Testis (tissue), 3 donors: ENCODE results near the gene FOXP4. TPM values are rescaled to one million over a fixed set of nuclear protein-coding genes. Genes with fewer than 3 reads are reported as not detected.

Experiments
- DNase-seq: peaks from one replicate; pipeline ENCODE4 v3.0.0-alpha.2; 2019
- H3K27ac ChIP-seq, 2 donors: fragments of 200-600 bp; sonication (generic); one replicate each; pipeline ENCODE4 v1.5.1; 2019
- H3K27me3 ChIP-seq: fragments of 200-600 bp; sonication (generic); one replicate; pipeline ENCODE4 v1.5.1; 2019
- H3K36me3 ChIP-seq: fragments of 200-600 bp; sonication (generic); one replicate; pipeline ENCODE4 v1.5.1; 2017; ENCODE audit warnings: low read depth; ENCODE audit errors: missing control alignments
- H3K4me1 ChIP-seq: fragments of 200-600 bp; sonication (generic); one replicate; pipeline ENCODE4 v1.5.1; 2019
- H3K4me3 ChIP-seq, 2 donors: fragments of 200-600 bp; sonication (generic); one replicate each; pipeline ENCODE4 v1.5.1; 2017 to 2019
- H3K9me3 ChIP-seq: fragments of 200-600 bp; sonication (generic); one replicate; pipeline ENCODE4 v1.5.1; 2017
- POLR2A ChIP-seq: fragments of 450-650 bp; IDR thresholded peaks from one replicate; pipeline ENCODE4 v1.6.1; 2017; ENCODE audit warnings: antibody characterized with exemption, mild to moderate bottlenecking, moderate library complexity
- WGBS, 2 donors: methylation state at CpG; one replicate each; pipeline ENCODE4 v1.1.5; 2018; 5-methylcytosine and 5-hydroxymethylcytosine counted together
- intact Hi-C: fragments of 100-400 bp; cut with DNase I; formaldehyde crosslinking; loops from one replicate; pipeline ENCODE4 v1.15.1; 2023; ENCODE audit warnings: low total_unique reads
- polyA plus RNA-seq: library from polyadenylated mRNA; stranded (reverse); fragments of 350-450 nt; fragmentation: Illumina TruSeq; extraction: RNeasy Lipid Tissue Mini Kit (QIAGEN cat#74804); gene quantifications from one replicate; pipeline ENCODE4 v1.2.3, GENCODE V29; 2014; ENCODE audit warnings: low read depth, low replicate concordance; ENCODE audit not compliant: insufficient read depth
- total RNA-seq, 2 donors: library from RNA; depleted of rRNA; stranded (reverse); fragments of >200 nt; gene quantifications; one replicate each; pipeline ENCODE4 v1.2.3, GENCODE V29; 2016
- TF ChIP-seq, protein P1 (sequence below), 3 experiments: fragments of 450-650 bp in 2 of 3; fragments of 200-600 bp in 1 of 3; sonication (generic) in 1 of 3; IDR thresholded peaks; one replicate each; pipeline ENCODE4 v1.5.1; 2016 to 2019; ENCODE audit warnings: antibody characterized with exemption in 3 of 3, mild to moderate bottlenecking in 2 of 3, moderate library complexity in 1 of 3

Gene FOXP4
- total and polyA plus RNA-seq, 3 donors from 2014 or later = 38.0 to 50.2 (median 39.7) TPM

GRCh38 chr6:41558033-41558807 lies 12.0 kb downstream of the FOXP4 start:
- no peak for DNase-seq
- WGBS, 2 donors = 95 to 96% methylated on average over 4 of the region's 4 CpGs
- Histone ChIP-seq H3K4me1 (no peaks in the 10 kb centered on the region), H3K27ac (no peak overlapping the region), H3K36me3 (no peaks in the 10 kb centered on the region), H3K9me3 (no peaks in the 10 kb centered on the region), H3K27me3 (no peaks in the 10 kb centered on the region), H3K4me3 (no peak overlapping the region)
- intact Hi-C loops = no loop called here
- TF ChIP-seq, protein P1, sequence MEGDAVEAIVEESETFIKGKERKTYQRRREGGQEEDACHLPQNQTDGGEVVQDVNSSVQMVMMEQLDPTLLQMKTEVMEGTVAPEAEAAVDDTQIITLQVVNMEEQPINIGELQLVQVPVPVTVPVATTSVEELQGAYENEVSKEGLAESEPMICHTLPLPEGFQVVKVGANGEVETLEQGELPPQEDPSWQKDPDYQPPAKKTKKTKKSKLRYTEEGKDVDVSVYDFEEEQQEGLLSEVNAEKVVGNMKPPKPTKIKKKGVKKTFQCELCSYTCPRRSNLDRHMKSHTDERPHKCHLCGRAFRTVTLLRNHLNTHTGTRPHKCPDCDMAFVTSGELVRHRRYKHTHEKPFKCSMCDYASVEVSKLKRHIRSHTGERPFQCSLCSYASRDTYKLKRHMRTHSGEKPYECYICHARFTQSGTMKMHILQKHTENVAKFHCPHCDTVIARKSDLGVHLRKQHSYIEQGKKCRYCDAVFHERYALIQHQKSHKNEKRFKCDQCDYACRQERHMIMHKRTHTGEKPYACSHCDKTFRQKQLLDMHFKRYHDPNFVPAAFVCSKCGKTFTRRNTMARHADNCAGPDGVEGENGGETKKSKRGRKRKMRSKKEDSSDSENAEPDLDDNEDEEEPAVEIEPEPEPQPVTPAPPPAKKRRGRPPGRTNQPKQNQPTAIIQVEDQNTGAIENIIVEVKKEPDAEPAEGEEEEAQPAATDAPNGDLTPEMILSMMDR (IDR thresholded peaks at IDR 0.05) = no peak
- no peak for TF ChIP-seq POLR2A

DNA sequence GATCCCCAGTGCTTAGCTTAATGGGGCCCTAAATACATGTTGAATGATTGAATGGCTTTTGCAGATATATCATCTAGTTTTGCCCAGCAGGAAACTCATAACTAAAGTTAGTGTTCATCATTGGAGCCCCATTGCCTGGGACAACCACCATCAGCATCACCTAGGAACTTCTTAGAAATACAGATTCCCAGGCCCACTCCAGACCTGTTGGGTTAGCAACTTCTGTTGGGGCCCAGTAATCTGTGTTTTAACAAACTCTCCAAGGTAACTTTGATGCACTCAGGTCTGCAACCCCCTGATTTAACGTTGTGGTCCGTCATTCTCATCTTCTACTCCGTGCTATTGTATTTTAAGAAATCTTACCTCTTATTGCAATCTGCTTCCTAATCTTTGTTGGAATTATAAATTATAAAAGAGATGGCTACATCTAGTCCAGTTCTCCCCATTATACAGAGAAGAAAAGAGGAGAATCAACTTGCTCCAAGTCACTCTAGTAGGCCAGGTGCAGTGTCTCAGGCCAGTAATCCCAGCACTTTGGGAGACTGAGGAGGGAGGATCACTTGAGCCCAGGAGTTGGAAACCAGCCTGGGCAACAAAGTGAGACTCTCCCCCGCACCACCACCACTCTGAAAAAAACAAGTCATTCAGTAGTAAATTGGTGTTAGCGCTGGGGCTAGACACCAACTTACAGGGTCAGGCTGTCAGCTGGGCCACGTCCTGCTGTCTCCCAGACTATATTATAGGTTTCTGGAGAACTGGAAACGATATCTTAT lies 13.7 kb downstream of the FOXP4 start:
- TF ChIP-seq, protein P1 (IDR thresholded peaks at IDR 0.05) = no peak
- no peak for TF ChIP-seq POLR2A
- H3K9me3 ChIP-seq = no peaks in the 10 kb centered on the region
- no peaks in the 10 kb centered on the region for H3K27me3 ChIP-seq
- H3K4me3 ChIP-seq = peak overlapping the region in 1 of 2 donors; percentile 59
- no peaks in the 10 kb centered on the region for H3K36me3 ChIP-seq
- no peak for DNase-seq
- no peak overlapping the region for H3K27ac ChIP-seq
- intact Hi-C loops = no loop called here
- no peaks in the 10 kb centered on the region for H3K4me1 ChIP-seq
- 44 to 58% methylated on average over 7 of the region's 7 CpGs for WGBS, 2 donors

DNA sequence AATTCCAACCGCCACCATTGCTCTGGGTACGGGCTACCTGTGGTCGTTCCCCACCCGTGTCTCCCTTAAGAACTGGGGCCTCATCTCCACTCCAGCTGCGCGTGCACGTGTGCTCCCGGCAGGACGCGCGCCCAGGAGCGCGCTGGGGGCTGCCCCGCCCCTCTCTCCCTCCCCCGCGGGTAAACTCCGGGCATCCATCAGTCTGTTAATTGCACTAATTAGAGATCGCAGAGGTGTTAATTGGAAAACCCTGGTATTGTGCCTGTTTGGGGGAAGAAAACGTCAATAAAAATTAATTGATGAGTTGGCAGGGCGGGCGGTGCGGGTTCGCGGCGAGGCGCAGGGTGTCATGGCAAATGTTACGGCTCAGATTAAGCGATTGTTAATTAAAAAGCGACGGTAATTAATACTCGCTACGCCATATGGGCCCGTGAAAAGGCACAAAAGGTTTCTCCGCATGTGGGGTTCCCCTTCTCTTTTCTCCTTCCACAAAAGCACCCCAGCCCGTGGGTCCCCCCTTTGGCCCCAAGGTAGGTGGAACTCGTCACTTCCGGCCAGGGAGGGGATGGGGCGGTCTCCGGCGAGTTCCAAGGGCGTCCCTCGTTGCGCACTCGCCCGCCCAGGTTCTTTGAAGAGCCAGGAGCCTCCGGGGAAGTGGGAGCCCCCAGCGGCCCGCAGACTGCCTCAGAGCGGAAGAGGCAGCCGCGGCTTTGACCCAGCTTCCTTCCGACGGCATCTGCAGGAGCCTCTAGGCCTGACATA lies 14.4 kb downstream of the FOXP4 start:
- intact Hi-C loops = no loop called here
- Histone ChIP-seq H3K9me3 (no peaks in the 10 kb centered on the region), H3K4me3 (peak overlapping the region; percentile 49 to 59), H3K4me1 (no peaks in the 10 kb centered on the region), H3K36me3 (no peaks in the 10 kb centered on the region), H3K27ac (no peak overlapping the region), H3K27me3 (no peaks in the 10 kb centered on the region)
- TF ChIP-seq, protein P1 (IDR thresholded peaks at IDR 0.05) = no peak
- TF ChIP-seq POLR2A = no peak
- WGBS, 2 donors = 21 to 29% methylated on average over 53 of the region's 53 CpGs
- peak; percentile 54 for DNase-seq

GRCh38 chr6:41561416-41561815 lies 15.2 kb downstream of the FOXP4 start:
- Histone ChIP-seq H3K4me3 (no peak overlapping the region), H3K9me3 (no peaks in the 10 kb centered on the region), H3K4me1 (peaks cover under 1% of the 10 kb centered on the region), H3K27me3 (no peaks in the 10 kb centered on the region), H3K36me3 (no peaks in the 10 kb centered on the region), H3K27ac (no peak overlapping the region)
- no peak for DNase-seq
- WGBS, 2 donors = 82 to 91% methylated on average over 3 of the region's 3 CpGs
- intact Hi-C loops = no loop called here
- TF ChIP-seq, protein P1 (IDR thresholded peaks at IDR 0.05) = no peak
- no peak for TF ChIP-seq POLR2A
